Panc1 (cell line): ENCODE results near the gene BCL11B.

Experiments used
- POLR2AphosphoS5 ChIP-seq: IDR thresholded peaks from 2 replicates; pipeline ENCODE4 v1.6.1; 2012; ENCODE audit warnings: mild to moderate bottlenecking, low read depth, low read length, moderate library complexity
- TCF7L2 ChIP-seq: IDR thresholded peaks from 2 replicates; pipeline ENCODE4 v1.6.1; 2011; ENCODE audit warnings: mild to moderate bottlenecking, low read depth, low read length, inconsistent platforms
- TF ChIP-seq, protein P1 (sequence below): fragments of 450-650 bp; IDR thresholded peaks from 2 replicates; pipeline ENCODE4 v1.5.1; 2017; ENCODE audit warnings: mild to moderate bottlenecking

DNA sequence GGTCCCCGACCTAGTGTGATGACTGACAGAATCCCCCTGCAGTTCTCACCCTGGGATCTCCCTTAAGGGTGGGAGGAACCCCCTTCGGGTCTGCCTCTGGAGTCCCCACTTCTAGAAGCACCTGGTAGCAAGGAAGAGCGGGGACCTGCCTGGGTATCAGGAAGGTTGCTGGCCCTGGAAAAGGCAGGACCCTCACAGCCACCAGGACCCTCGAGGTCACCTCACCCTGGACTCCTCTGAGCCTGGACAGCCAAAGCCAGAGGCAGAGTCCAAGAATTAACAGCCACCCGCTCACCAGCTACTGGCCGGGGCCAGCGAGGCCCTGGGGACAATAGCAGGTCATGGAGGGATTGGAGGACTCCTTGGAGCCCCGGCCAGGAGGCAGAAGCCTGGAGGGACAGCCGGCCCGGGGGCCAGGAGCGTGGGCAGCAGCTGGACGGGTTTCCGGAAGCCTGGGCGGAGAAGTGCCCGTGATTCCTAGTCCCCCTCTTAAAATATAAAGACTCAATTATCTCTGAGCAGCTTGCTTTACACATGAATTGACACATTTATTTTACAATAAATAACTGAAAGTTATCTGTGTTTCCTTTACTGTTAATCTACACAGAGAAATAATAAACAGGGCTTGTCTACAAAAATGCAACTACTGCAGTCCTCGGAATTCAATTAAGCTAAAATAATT lies 17.5 kb downstream of the BCL11B start:
- no peak for TF ChIP-seq TCF7L2
- TF ChIP-seq, protein P1, sequence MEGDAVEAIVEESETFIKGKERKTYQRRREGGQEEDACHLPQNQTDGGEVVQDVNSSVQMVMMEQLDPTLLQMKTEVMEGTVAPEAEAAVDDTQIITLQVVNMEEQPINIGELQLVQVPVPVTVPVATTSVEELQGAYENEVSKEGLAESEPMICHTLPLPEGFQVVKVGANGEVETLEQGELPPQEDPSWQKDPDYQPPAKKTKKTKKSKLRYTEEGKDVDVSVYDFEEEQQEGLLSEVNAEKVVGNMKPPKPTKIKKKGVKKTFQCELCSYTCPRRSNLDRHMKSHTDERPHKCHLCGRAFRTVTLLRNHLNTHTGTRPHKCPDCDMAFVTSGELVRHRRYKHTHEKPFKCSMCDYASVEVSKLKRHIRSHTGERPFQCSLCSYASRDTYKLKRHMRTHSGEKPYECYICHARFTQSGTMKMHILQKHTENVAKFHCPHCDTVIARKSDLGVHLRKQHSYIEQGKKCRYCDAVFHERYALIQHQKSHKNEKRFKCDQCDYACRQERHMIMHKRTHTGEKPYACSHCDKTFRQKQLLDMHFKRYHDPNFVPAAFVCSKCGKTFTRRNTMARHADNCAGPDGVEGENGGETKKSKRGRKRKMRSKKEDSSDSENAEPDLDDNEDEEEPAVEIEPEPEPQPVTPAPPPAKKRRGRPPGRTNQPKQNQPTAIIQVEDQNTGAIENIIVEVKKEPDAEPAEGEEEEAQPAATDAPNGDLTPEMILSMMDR = no peak
- no peak for TF ChIP-seq POLR2AphosphoS5
